Activated naive CD4-positive, alpha-beta T cell treated with anti-CD3 and anti-CD28 coated beads, Interleukin-2, amount 50 U/mL, for 16 hours (primary cell): Measurements from ENCODE around the gene SYT7.

Experiments
- DNase-seq: peaks from one replicate; pipeline ENCODE4 v3.0.0-alpha.2; 2020

Gene SYT7

GRCh38 chr11:61513143-61513765, 67.6 kb downstream of the SYT7 start:
- DNase-seq = no peak

- no peak for DNase-seq
Observed at GRCh38 chr11:61512435-61512834, 68.4 kb downstream of the SYT7 start.

GRCh38 chr11:61511383-61511782, 69.5 kb downstream of the SYT7 start:
- no peak for DNase-seq

GRCh38 chr11:61510974-61511373, 69.9 kb downstream of the SYT7 start:
- no peak for DNase-seq

- no peak for DNase-seq
Observed at GRCh38 chr11:61510166-61510919, 70.5 kb downstream of the SYT7 start.

- DNase-seq = peak; percentile 72
Observed at GRCh38 chr11:61509043-61510029, 71.5 kb downstream of the SYT7 start.

- DNase-seq = peak; percentile 47
Observed at GRCh38 chr11:61507962-61508861, 72.7 kb downstream of the SYT7 start, which contains the start of gene LRRC10B. Gene LRRC10B, plus strand, starts transcription at chr11:61508749. Its CDS starts 250 bp downstream, at chr11:61508999.

- DNase-seq = no peak
Observed at GRCh38 chr11:61507012-61507768, 73.7 kb downstream of the SYT7 start.

- DNase-seq = no peak
Observed at GRCh38 chr11:61505640-61506155, 75.2 kb downstream of the SYT7 start.

- DNase-seq = no peak
Observed at GRCh38 chr11:61505106-61505505, 75.8 kb downstream of the SYT7 start.

GRCh38 chr11:61503135-61503770, 77.6 kb downstream of the SYT7 start:
- no peak for DNase-seq

- DNase-seq = no peak
Observed at GRCh38 chr11:61502522-61502921, 78.4 kb downstream of the SYT7 start.

- DNase-seq = no peak
Observed at GRCh38 chr11:61499816-61500491, 80.9 kb downstream of the SYT7 start.

- no peak for DNase-seq
Observed at GRCh38 chr11:61498767-61499341, 82.0 kb downstream of the SYT7 start.

- DNase-seq = no peak
Observed at GRCh38 chr11:61497876-61498275, 83.0 kb downstream of the SYT7 start.

- no peak for DNase-seq
Observed at GRCh38 chr11:61497473-61497872, 83.4 kb downstream of the SYT7 start.

GRCh38 chr11:61496602-61497400, 84.1 kb downstream of the SYT7 start:
- no peak for DNase-seq

- DNase-seq = no peak
Observed at GRCh38 chr11:61495801-61496601, 84.9 kb downstream of the SYT7 start.
